GM18858 (cell line): ENCODE measurements around the gene CARNS1.
"Not testable (repeated sequence)": the region's sequence is repeated elsewhere in the genome, so short reads cannot be mapped to it uniquely, and the experiment has no call there.

Experiments used
- ATAC-seq: cut with Tn5 transposase; IDR thresholded peaks from one replicate; pipeline ENCODE4 v1.9.1; 2021; ENCODE audit not compliant: unreplicated experiment

The CARNS1 gene

GRCh38 chr11:67464411-67465188 is 49.1 kb downstream of the CARNS1 start:
- peak; percentile 37 for ATAC-seq

- ATAC-seq, result no peak
These were observed 49.7 kb downstream of the CARNS1 start for GRCh38 chr11:67465189-67465510.

- not testable (repeated sequence) for ATAC-seq
These were observed 50.1 kb downstream of the CARNS1 start for GRCh38 chr11:67465530-67465929.

- no peak for ATAC-seq
These were observed 50.9 kb downstream of the CARNS1 start for GRCh38 chr11:67466367-67466766.

- no peak for ATAC-seq
These were observed 51.7 kb downstream of the CARNS1 start for GRCh38 chr11:67466962-67467771.

- ATAC-seq, result no peak
These were observed 52.6 kb downstream of the CARNS1 start for GRCh38 chr11:67468056-67468455.

- ATAC-seq, result no peak
These were observed 52.9 kb downstream of the CARNS1 start for GRCh38 chr11:67468456-67468758.

GRCh38 chr11:67468759-67469507 is 53.5 kb downstream of the CARNS1 start, which contains the start of gene TMEM134:
Gene TMEM134, minus strand, starts transcription at chr11:67469251. Its CDS starts 59 bp downstream, at chr11:67469192.
- peak; percentile 39 for ATAC-seq

- ATAC-seq, result no peak
These were observed 54.0 kb downstream of the CARNS1 start for GRCh38 chr11:67469508-67469811.

- ATAC-seq, result no peak
These were observed 55.0 kb downstream of the CARNS1 start for GRCh38 chr11:67470337-67471002.

GRCh38 chr11:67472882-67473281 is 57.4 kb downstream of the CARNS1 start:
- no peak for ATAC-seq
